ENCODE data around the gene NXPH3.

The NXPH3 gene

DNA sequence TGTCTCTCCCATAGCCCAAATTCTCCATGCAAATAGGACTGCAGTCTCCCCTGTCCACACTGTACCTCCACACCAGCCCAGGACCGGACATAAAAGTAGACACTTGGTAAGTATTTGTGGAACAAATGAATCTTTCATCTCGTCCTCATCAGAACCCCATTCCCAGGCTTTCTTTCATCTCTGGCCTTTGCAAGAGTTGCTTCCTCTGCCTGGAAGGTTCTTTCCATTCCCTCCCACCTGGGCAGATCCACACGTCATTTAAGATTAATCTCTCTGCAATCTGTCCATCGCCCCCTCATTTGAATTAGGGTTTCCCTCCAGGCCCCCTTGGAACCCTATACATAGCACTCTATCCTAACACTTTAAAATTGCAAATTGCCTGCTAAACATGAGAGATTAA is 3.9 kb upstream of the NXPH3 start:
- H3K9me3 ChIP-seq (ENCODE audit: control insufficient read depth, insufficient read depth, low read depth, low read length), result no peaks in the 10 kb centered on the region
- H3K4me3 ChIP-seq (ENCODE audit: low read depth, low read length), result no peak overlapping the region
- H3K9ac ChIP-seq (ENCODE audit: low read length), result no peak overlapping the region
- H3K27me3 ChIP-seq (ENCODE audit: control insufficient read depth, insufficient read depth, low read length), result peaks cover 51% of the 10 kb centered on the region
- peaks cover 8% of the 10 kb centered on the region for H3K4me1 ChIP-seq (ENCODE audit: control insufficient read depth, insufficient read depth, low read length)
- no peak overlapping the region for H3K27ac ChIP-seq (ENCODE audit: low read depth, low read length)
- no peaks in the 10 kb centered on the region for H3K36me3 ChIP-seq (ENCODE audit: control insufficient read depth, insufficient read depth, low read length)

DNA sequence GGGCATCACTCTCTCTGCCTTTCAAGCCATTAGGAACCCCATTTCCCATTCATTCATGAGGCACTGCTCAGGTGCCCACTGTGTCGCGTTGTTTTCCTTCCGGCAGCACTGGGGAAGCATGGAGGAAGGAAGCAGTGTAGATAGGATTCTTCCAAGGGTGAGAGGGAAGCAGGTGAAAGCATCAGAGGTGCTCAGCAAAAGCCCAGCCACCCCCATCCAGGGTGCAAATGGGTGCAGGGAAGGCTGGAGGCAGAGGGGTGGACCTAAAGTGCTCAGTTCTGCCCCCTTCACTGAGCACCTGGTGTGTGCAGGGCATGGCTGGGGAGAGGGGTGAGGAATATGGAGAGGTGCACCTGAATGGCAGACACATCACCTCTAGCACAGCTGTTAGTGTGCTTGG is 3.4 kb upstream of the NXPH3 start:
- Histone ChIP-seq H3K27ac (ENCODE audit: low read depth, low read length) (no peak overlapping the region), H3K27me3 (ENCODE audit: control insufficient read depth, insufficient read depth, low read length) (peaks cover 55% of the 10 kb centered on the region), H3K9ac (ENCODE audit: low read length) (no peak overlapping the region), H3K9me3 (ENCODE audit: control insufficient read depth, insufficient read depth, low read depth, low read length) (no peaks in the 10 kb centered on the region), H3K4me3 (ENCODE audit: low read depth, low read length) (no peak overlapping the region), H3K4me1 (ENCODE audit: control insufficient read depth, insufficient read depth, low read length) (peaks cover 11% of the 10 kb centered on the region), H3K36me3 (ENCODE audit: control insufficient read depth, insufficient read depth, low read length) (no peaks in the 10 kb centered on the region)

DNA sequence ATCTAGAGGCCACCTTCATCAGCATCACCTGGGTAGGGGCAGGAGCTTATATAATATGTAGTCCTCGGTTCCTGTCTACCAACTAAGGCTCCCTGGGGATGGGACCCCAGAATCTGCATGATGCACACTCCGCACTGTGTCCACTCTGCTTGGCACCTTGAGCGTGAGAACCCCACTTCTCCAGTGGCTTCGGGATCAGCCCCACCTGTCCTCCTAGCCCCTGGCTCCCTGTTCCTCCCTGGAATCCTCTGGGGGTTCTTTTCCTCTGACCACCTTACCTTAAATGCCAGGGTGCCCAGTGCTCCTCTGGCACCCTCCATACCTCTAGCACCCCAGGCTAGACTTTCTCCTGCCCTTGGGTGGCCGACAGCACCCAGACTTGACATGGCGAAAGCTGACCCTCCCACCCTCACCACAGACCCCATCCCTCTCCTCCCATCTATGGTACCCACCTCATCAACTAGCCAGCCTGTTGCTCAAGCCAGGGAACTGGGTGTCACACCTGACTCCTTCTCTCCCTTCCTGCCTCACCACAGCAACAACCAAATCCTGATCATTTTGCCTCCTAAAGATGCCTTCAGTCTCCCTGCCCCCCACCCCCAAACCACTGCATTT is 2.8 kb upstream of the NXPH3 start:
- Histone ChIP-seq H3K36me3 (ENCODE audit: control insufficient read depth, insufficient read depth, low read length) (no peaks in the 10 kb centered on the region), H3K4me3 (ENCODE audit: low read depth, low read length) (no peak overlapping the region), H3K4me1 (ENCODE audit: control insufficient read depth, insufficient read depth, low read length) (peaks cover 16% of the 10 kb centered on the region), H3K9ac (ENCODE audit: low read length) (no peak overlapping the region), H3K9me3 (ENCODE audit: control insufficient read depth, insufficient read depth, low read depth, low read length) (no peaks in the 10 kb centered on the region), H3K27ac (ENCODE audit: low read depth, low read length) (no peak overlapping the region), H3K27me3 (ENCODE audit: control insufficient read depth, insufficient read depth, low read length) (peaks cover 62% of the 10 kb centered on the region)

DNA sequence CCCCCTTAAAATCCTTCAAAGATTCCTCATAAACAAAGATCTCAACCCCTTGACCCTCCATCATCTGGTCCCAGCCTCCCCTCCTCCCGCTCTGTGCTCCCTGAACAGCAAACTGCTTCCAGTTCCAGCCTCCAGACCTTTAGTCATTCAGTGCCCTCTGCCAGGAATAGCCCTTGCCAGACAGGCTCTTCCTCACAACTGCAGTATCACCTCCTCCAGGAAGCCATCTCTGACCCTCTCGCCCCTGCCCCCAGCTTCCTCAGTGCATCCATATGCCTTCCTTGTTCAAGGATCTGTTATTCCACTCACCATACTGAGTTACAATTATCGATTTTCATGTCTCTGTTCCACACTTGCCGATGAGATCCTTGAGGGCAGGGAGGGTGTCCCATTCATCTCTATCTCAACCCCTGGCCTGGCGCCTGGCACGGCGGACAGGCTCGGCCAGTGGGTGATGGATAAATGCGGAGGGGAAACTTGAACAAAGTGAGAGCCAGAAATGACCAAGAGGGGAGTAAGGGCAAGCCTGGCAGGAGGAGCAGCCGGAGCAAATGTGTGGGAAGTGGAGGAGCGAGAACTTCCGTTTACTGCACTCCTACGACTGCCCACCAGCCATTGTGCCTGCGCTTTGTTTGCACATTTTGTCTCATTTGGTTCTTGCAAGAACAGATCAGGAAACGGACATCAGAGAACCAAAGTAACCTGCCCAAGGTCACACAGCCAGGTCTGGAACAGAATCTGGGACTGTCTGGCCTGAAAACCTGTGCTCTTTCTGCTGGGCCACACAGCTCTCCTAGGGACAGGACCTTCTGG is 2.0 kb upstream of the NXPH3 start:
- Histone ChIP-seq H3K27me3 (ENCODE audit: control insufficient read depth, insufficient read depth, low read length) (peaks cover 68% of the 10 kb centered on the region), H3K9ac (ENCODE audit: low read length) (no peak overlapping the region)

DNA sequence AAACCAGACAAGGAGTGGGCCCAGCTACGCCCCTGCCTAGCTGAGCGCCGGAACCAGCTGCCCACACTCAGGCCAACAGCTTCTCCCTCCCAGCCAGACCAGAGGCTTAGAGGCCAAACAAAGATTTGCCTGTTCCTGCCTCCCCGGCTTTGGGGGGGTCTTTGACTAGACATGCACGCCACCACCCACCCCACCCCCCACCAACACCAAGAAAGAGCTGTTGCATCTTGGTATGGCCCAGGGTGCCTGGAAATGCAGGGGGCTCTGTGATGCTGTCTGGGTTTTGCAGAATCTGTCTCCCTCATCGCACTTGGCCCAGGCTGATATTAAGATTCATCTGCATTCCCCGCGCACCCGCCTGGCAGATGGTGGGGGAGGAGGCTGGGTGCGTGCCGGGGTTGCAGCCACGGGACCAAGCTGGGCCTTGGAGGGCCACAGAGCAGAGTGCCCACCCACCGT is 1.3 kb upstream of the NXPH3 start:
- Histone ChIP-seq H3K27me3 (ENCODE audit: control insufficient read depth, insufficient read depth, low read length) (peaks cover 71% of the 10 kb centered on the region), H3K9ac (ENCODE audit: low read length) (no peak overlapping the region), H3K27ac (ENCODE audit: low read depth, low read length) (no peak overlapping the region), H3K4me3 (ENCODE audit: low read depth, low read length) (no peak overlapping the region), H3K9me3 (ENCODE audit: control insufficient read depth, insufficient read depth, low read depth, low read length) (no peaks in the 10 kb centered on the region), H3K36me3 (ENCODE audit: control insufficient read depth, insufficient read depth, low read length) (no peaks in the 10 kb centered on the region), H3K4me1 (ENCODE audit: control insufficient read depth, insufficient read depth, low read length) (peaks cover 16% of the 10 kb centered on the region)

More for the DNA sequence above, 2.0 kb upstream of the NXPH3 start:
- Histone ChIP-seq H3K9me3 (ENCODE audit: control insufficient read depth, insufficient read depth, low read depth, low read length) (no peaks in the 10 kb centered on the region), H3K36me3 (ENCODE audit: control insufficient read depth, insufficient read depth, low read length) (no peaks in the 10 kb centered on the region), H3K4me3 (ENCODE audit: low read depth, low read length) (no peak overlapping the region), H3K4me1 (ENCODE audit: control insufficient read depth, insufficient read depth, low read length) (peaks cover 16% of the 10 kb centered on the region), H3K27ac (ENCODE audit: low read depth, low read length) (no peak overlapping the region)

DNA sequence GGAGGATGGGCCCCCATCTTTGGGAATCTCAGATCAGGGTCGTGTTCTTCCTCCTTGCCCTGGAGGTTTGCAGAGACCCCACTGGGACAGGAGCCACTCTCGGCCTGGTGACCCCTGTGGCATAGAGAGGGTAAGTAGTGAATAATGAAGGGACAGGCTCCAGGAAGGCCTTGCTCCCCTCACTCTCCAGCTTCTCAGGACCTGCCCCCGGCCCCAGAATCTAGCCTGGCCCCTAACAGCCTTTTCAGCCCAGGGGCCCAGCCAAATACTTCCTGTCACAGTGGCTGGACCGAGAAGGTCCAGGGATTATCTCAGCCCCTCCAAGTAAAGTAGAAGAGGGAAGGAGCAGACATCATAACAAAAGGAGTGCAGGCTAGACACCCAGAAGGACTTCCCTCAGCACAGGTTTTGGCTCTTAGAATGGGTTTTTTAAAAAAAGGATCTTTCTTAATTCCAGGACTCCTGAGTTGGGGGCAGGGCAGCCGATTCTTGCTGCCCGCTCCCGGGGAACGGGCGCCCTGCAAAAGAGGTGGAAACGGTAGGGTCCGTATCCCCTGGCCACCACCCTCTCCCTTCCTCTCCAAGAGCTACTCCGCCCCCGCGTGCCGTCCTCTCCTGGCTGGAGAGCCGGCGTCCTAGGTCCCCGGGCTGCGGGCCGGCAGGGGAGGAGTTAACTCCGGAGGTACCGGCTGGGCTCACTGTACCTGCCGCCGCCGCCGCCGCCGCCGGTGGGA is 559 bp upstream of the NXPH3 start:
- Histone ChIP-seq H3K4me3 (ENCODE audit: low read depth, low read length) (peak overlapping the region; percentile 100), H3K4me1 (ENCODE audit: control insufficient read depth, insufficient read depth, low read length) (peaks cover 16% of the 10 kb centered on the region), H3K9me3 (ENCODE audit: control insufficient read depth, insufficient read depth, low read depth, low read length) (no peaks in the 10 kb centered on the region), H3K9ac (ENCODE audit: low read length) (no peak overlapping the region), H3K27me3 (ENCODE audit: control insufficient read depth, insufficient read depth, low read length) (peaks cover 71% of the 10 kb centered on the region), H3K36me3 (ENCODE audit: control insufficient read depth, insufficient read depth, low read length) (no peaks in the 10 kb centered on the region), H3K27ac (ENCODE audit: low read depth, low read length) (no peak overlapping the region)

DNA sequence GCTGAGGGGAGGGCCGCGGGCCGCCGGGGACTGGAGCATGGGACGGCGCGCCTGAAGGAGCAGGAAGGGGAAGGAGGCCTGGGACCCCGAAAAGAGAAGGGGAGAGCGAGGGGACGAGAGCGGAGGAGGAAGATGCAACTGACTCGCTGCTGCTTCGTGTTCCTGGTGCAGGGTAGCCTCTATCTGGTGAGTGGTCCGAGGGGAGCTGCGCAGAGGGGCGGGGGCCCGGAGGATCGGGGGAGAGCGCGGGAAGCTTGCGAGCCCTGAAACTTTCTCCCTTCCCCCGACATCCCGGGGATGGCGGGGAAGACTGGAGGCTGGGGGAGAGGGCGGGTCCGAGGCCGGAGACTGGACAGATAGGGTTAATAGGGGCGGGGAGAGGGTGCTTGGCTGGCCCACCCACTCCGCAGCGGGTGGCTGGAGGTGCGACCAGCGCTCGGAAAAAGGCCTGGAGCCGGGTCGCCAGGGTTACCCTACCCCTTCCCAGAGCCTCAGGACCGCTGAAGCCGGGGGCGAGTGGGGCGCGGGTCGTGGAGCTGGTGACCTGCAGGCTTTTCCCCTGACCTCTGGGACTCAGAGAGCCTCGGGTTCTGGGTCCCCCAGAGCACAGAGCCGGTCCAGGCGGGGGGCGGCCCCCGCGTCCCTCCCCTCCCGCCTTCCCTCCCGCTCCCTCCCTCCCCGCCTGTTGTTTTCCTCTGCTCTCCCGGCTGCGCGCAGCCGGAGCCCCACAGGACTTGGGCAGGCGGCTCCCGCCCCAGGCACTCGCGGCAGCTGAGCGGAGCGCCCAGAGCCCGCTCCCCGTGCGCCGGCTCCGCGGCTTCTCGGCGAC is 631 bp downstream of the NXPH3 start:
- Histone ChIP-seq H3K4me3 (ENCODE audit: low read depth, low read length) (peak overlapping the region; percentile 100), H3K27me3 (ENCODE audit: control insufficient read depth, insufficient read depth, low read length) (peaks cover 59% of the 10 kb centered on the region), H3K36me3 (ENCODE audit: control insufficient read depth, insufficient read depth, low read length) (no peaks in the 10 kb centered on the region), H3K9me3 (ENCODE audit: control insufficient read depth, insufficient read depth, low read depth, low read length) (no peaks in the 10 kb centered on the region), H3K9ac (ENCODE audit: low read length) (peak overlapping the region; percentile 48), H3K4me1 (ENCODE audit: control insufficient read depth, insufficient read depth, low read length) (peaks cover 24% of the 10 kb centered on the region), H3K27ac (ENCODE audit: low read depth, low read length) (no peak overlapping the region)

DNA sequence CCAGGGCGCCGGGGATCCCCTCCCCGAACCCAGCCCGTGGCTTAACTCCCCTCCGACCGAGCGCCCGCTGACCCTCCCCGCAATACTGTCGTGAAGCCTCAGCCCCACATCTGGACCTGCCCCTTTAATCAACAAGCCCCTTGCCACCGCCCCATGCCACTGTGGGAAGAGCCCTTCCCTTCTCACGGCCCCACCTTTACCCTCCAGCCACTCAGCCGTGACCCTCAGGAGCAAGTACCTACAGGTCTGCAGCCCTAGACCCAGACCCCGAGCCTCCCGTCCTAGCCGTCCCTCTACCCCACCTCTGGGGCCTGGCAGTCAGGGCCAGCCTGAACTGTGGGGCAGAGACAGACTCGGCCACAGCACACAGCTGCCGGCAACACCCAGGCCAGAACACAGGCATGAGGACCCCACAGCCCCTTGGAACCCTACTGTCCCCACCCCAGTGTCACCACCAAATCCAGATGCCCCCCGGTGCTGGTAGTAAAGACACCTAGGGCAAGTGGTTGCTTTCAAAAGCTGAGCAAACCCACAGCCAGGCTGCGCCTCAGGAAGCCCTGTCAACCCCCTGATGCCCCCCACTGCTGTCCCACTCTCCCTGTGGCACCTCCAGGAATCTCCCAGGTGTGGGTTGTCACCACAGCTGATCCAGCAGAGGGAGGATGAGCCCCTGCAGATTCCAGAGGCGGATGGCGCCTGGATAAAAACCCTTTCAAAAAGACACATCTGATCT is 1.4 kb downstream of the NXPH3 start:
- peak overlapping the region; percentile 100 for H3K4me3 ChIP-seq (ENCODE audit: low read depth, low read length)
- no peak overlapping the region for H3K27ac ChIP-seq (ENCODE audit: low read depth, low read length)
- H3K9me3 ChIP-seq (ENCODE audit: control insufficient read depth, insufficient read depth, low read depth, low read length), result no peaks in the 10 kb centered on the region
- H3K9ac ChIP-seq (ENCODE audit: low read length), result peak overlapping the region; percentile 29
- H3K36me3 ChIP-seq (ENCODE audit: control insufficient read depth, insufficient read depth, low read length), result no peaks in the 10 kb centered on the region
- peaks cover 51% of the 10 kb centered on the region for H3K27me3 ChIP-seq (ENCODE audit: control insufficient read depth, insufficient read depth, low read length)
- peaks cover 24% of the 10 kb centered on the region for H3K4me1 ChIP-seq (ENCODE audit: control insufficient read depth, insufficient read depth, low read length)

DNA sequence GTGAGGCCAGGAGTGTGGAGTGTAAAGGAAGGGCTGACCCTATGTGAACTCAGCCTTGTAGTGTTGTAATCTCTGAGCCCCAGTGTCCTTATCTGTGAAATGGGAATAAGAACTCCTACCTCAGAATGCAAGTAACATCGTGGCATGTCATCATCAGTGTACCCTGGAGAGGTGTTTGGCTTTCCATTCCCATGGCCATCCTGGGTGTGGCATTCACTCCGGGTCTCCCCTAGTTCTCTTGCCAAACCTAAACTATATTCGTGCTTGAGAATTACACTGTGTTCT is 1.9 kb downstream of the NXPH3 start:
- H3K4me1 ChIP-seq (ENCODE audit: control insufficient read depth, insufficient read depth, low read length), result peaks cover 24% of the 10 kb centered on the region
- no peaks in the 10 kb centered on the region for H3K36me3 ChIP-seq (ENCODE audit: control insufficient read depth, insufficient read depth, low read length)
- H3K27me3 ChIP-seq (ENCODE audit: control insufficient read depth, insufficient read depth, low read length), result peaks cover 46% of the 10 kb centered on the region
- H3K4me3 ChIP-seq (ENCODE audit: low read depth, low read length), result peak overlapping the region; percentile 100
- H3K9ac ChIP-seq (ENCODE audit: low read length), result peak overlapping the region; percentile 29
- H3K27ac ChIP-seq (ENCODE audit: low read depth, low read length), result no peak overlapping the region
- H3K9me3 ChIP-seq (ENCODE audit: control insufficient read depth, insufficient read depth, low read depth, low read length), result no peaks in the 10 kb centered on the region

DNA sequence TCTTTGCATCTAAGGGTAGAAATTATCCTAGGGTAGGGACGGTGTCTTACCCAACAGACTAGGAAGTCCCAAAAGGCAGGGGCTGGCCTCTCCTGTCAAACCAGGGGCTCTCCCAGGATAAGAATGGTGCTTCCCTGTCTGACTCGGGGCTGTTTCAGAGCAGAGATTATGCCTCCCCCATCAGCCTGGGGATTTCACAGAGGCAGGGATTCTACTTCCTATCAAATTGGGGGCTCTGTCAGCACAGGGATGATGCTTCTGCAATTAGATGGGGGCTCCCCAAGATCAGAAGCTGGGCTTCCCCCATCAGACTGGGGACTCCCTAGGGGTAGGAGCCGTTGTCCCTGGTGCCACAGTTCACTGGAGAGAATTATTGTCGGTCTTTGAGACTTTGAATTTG is 2.3 kb downstream of the NXPH3 start:
- H3K4me1 ChIP-seq (ENCODE audit: control insufficient read depth, insufficient read depth, low read length), result peaks cover 24% of the 10 kb centered on the region
- peaks cover 42% of the 10 kb centered on the region for H3K27me3 ChIP-seq (ENCODE audit: control insufficient read depth, insufficient read depth, low read length)
- H3K9ac ChIP-seq (ENCODE audit: low read length), result no peak overlapping the region
- no peaks in the 10 kb centered on the region for H3K36me3 ChIP-seq (ENCODE audit: control insufficient read depth, insufficient read depth, low read length)
- no peaks in the 10 kb centered on the region for H3K9me3 ChIP-seq (ENCODE audit: control insufficient read depth, insufficient read depth, low read depth, low read length)
- H3K4me3 ChIP-seq (ENCODE audit: low read depth, low read length), result 0 out of 2 replicates have a peak overlapping the region, but pooled peaks have one; percentile 100
- H3K27ac ChIP-seq (ENCODE audit: low read depth, low read length), result no peak overlapping the region

Data from HUES6 (cell line).